CD4-positive, alpha-beta memory T cell (primary cell): ENCODE results near the gene RBMS3. TPM values are rescaled to one million over a fixed set of nuclear protein-coding genes. Genes with fewer than 3 reads are reported as not detected.

Source experiments
- CTCF ChIA-PET: fragments of 350-600 bp; sonication (Branson Sonifier 250); formaldehyde crosslinking; loops from one replicate; lab custom pipeline; 2021; ENCODE audit warnings: inconsistent platforms; ENCODE audit not compliant: partially characterized antibody; lab: Charles Lee
- POLR2A ChIA-PET: fragments of 350-600 bp; sonication (Branson Sonifier 250); formaldehyde crosslinking; loops from one replicate; lab custom pipeline; 2021; ENCODE audit not compliant: partially characterized antibody; lab: Charles Lee
- DNase-seq, 5 donors: peaks; one replicate each; pipeline versions ENCODE4 v3.0.0 to v3.0.0-alpha.2; 2020 to 2022; ENCODE audit warnings: mixed read lengths in 1 of 5
- H3K27ac ChIP-seq: one replicate; pipeline ENCODE4 v1.7.0; 2013; ENCODE audit warnings: low read depth, low read length
- H3K27me3 ChIP-seq: 2 replicates; pipeline ENCODE4 v1.7.0; 2013; ENCODE audit warnings: mild to moderate bottlenecking, low read length, moderate library complexity; ENCODE audit not compliant: insufficient read depth
- H3K36me3 ChIP-seq: 2 replicates; pipeline ENCODE4 v1.7.0; 2013; ENCODE audit warnings: mild to moderate bottlenecking, low read length, moderate library complexity; ENCODE audit not compliant: insufficient read depth
- H3K4me1 ChIP-seq: 2 replicates; pipeline ENCODE4 v1.7.0; 2013; ENCODE audit warnings: mild to moderate bottlenecking, low read length, moderate library complexity; ENCODE audit not compliant: insufficient read depth
- H3K4me3 ChIP-seq, 2 donors: one replicate each; pipeline ENCODE4 v1.7.0; 2013; ENCODE audit warnings: low read length in 2 of 2, mild to moderate bottlenecking in 1 of 2
- H3K9me3 ChIP-seq, 2 donors: one replicate each; pipeline ENCODE4 v1.7.0; 2013; ENCODE audit warnings: low read length in 2 of 2, control low read depth in 1 of 2; ENCODE audit not compliant: control insufficient read depth in 1 of 2
- H3K27ac Mint-ChIP-seq, 7 donors: one replicate each; pipeline ENCODE4 v1.8.0; 2020 to 2021; ENCODE audit warnings: mixed read lengths in 7 of 7, mild to moderate bottlenecking in 6 of 7, inconsistent platforms in 3 of 7, moderate library complexity in 3 of 7
- H3K27me3 Mint-ChIP-seq, 2 donors: one replicate each; pipeline ENCODE4 v1.8.0; 2020 to 2021; ENCODE audit warnings: mixed read lengths in 2 of 2
- H3K36me3 Mint-ChIP-seq, 2 donors: one replicate each; pipeline ENCODE4 v1.8.0; 2020 to 2021; ENCODE audit warnings: mixed read lengths in 2 of 2, inconsistent platforms in 1 of 2, mild to moderate bottlenecking in 1 of 2
- H3K4me1 Mint-ChIP-seq, 4 donors: one replicate each; pipeline ENCODE4 v1.8.0; 2020 to 2021; ENCODE audit warnings: mixed read lengths in 4 of 4, mild to moderate bottlenecking in 1 of 4
- H3K4me3 Mint-ChIP-seq, 8 donors: one replicate each; pipeline ENCODE4 v1.8.0; 2020 to 2021; ENCODE audit warnings: mixed read lengths in 8 of 8, mild to moderate bottlenecking in 7 of 8, moderate library complexity in 6 of 8, inconsistent platforms in 3 of 8
- H3K9me3 Mint-ChIP-seq, 8 donors: one replicate each; pipeline ENCODE4 v1.8.0; 2020 to 2021; ENCODE audit warnings: mixed read lengths in 8 of 8, mild to moderate bottlenecking in 5 of 8, inconsistent platforms in 3 of 8, moderate library complexity in 1 of 8
- intact Hi-C: fragments of 100-400 bp; cut with micrococcal nuclease; formaldehyde crosslinking; loops from one replicate; pipeline ENCODE4 v1.15.1; 2023
- polyA plus RNA-seq, 2 donors: library from polyadenylated mRNA; unstranded; fragments of 300-500 nt; fragmentation: Illumina TruSeq; gene quantifications; one replicate each; pipeline ENCODE4 v1.2.3, GENCODE V29; 2021
- total RNA-seq, 2 experiments: library from RNA; stranded (reverse); gene quantifications; one replicate each; pipeline ENCODE4 v1.2.3, GENCODE V29; 2021

RBMS3 gene
- total and polyA plus RNA-seq, 4 experiments from 2014 or later, result 0.70 to 1.6 (median 1.0) TPM; not detected in 1

GRCh38 chr3:29864809-29865208 lies 583.9 kb downstream of the RBMS3 start:
- no peaks in the 10 kb centered on the region for H3K9me3 ChIP-seq
- no peak overlapping the region for H3K4me3 ChIP-seq
- Mint-ChIP-seq H3K9me3 (peaks cover 0 to 4% (median 0%) of the 10 kb centered on the region in 8 donors), H3K27me3 (peaks cover 0 to 1% of the 10 kb centered on the region in 2 donors), H3K4me3 (no peak overlapping the region), H3K36me3 (no peaks in the 10 kb centered on the region), H3K4me1 (no peaks in the 10 kb centered on the region), H3K27ac (no peak overlapping the region)
- H3K36me3 ChIP-seq, result no peaks in the 10 kb centered on the region
- CTCF ChIA-PET, result no interaction called here
- intact Hi-C loops, result no loop called here
- H3K27ac ChIP-seq, result no peak overlapping the region
- no peaks in the 10 kb centered on the region for H3K4me1 ChIP-seq
- H3K27me3 ChIP-seq, result no peaks in the 10 kb centered on the region
- no peak for DNase-seq
- POLR2A ChIA-PET, result no interaction called here

- DNase-seq, result no peak
- POLR2A ChIA-PET, result no interaction called here
- H3K27ac ChIP-seq, result no peak overlapping the region
- H3K4me1 Mint-ChIP-seq, result no peaks in the 10 kb centered on the region
- peaks cover 0 to 4% (median 0%) of the 10 kb centered on the region in 8 donors for H3K9me3 Mint-ChIP-seq
- no peaks in the 10 kb centered on the region for H3K36me3 Mint-ChIP-seq
- CTCF ChIA-PET, result no interaction called here
- H3K4me1 ChIP-seq, result no peaks in the 10 kb centered on the region
- no peaks in the 10 kb centered on the region for H3K36me3 ChIP-seq
- H3K4me3 ChIP-seq, result no peak overlapping the region
- H3K27me3 ChIP-seq, result no peaks in the 10 kb centered on the region
- H3K9me3 ChIP-seq, result no peaks in the 10 kb centered on the region
- H3K27ac Mint-ChIP-seq, result no peak overlapping the region
- no peaks in the 10 kb centered on the region for H3K27me3 Mint-ChIP-seq
- no peak overlapping the region for H3K4me3 Mint-ChIP-seq
- intact Hi-C loops, result no loop called here
Observed at GRCh38 chr3:29868543-29869101, 587.8 kb downstream of the RBMS3 start.

- H3K36me3 ChIP-seq, result no peaks in the 10 kb centered on the region
- ChIA-PET CTCF (no interaction called here), POLR2A (no interaction called here)
- no peaks in the 10 kb centered on the region for H3K36me3 Mint-ChIP-seq
- intact Hi-C loops, result no loop called here
- H3K4me3 ChIP-seq, result no peak overlapping the region
- no peaks in the 10 kb centered on the region for H3K4me1 Mint-ChIP-seq
- H3K27me3 Mint-ChIP-seq, result no peaks in the 10 kb centered on the region
- H3K9me3 Mint-ChIP-seq, result peaks cover 0 to 2% (median 0%) of the 10 kb centered on the region in 8 donors
- no peak overlapping the region for H3K27ac Mint-ChIP-seq
- no peaks in the 10 kb centered on the region for H3K4me1 ChIP-seq
- no peak overlapping the region for H3K4me3 Mint-ChIP-seq
- H3K27ac ChIP-seq, result no peak overlapping the region
- no peak for DNase-seq
- H3K9me3 ChIP-seq, result no peaks in the 10 kb centered on the region
- H3K27me3 ChIP-seq, result no peaks in the 10 kb centered on the region
Observed at GRCh38 chr3:29870136-29870535, 589.3 kb downstream of the RBMS3 start.

- Mint-ChIP-seq H3K36me3 (no peaks in the 10 kb centered on the region), H3K4me1 (no peaks in the 10 kb centered on the region), H3K9me3 (peaks cover 0 to 2% (median 0%) of the 10 kb centered on the region in 8 donors), H3K27me3 (no peaks in the 10 kb centered on the region), H3K4me3 (no peak overlapping the region), H3K27ac (no peak overlapping the region)
- no peaks in the 10 kb centered on the region for H3K36me3 ChIP-seq
- H3K9me3 ChIP-seq, result no peaks in the 10 kb centered on the region
- H3K27me3 ChIP-seq, result no peaks in the 10 kb centered on the region
- ChIA-PET POLR2A (no interaction called here), CTCF (no interaction called here)
- intact Hi-C loops, result no loop called here
- H3K27ac ChIP-seq, result no peak overlapping the region
- DNase-seq, result no peak
- H3K4me3 ChIP-seq, result no peak overlapping the region
- no peaks in the 10 kb centered on the region for H3K4me1 ChIP-seq
Observed at GRCh38 chr3:29871087-29871486, 590.2 kb downstream of the RBMS3 start.

- Mint-ChIP-seq H3K36me3 (no peaks in the 10 kb centered on the region), H3K4me1 (no peaks in the 10 kb centered on the region), H3K27me3 (no peaks in the 10 kb centered on the region), H3K4me3 (no peak overlapping the region), H3K9me3 (no peaks in the 10 kb centered on the region), H3K27ac (no peak overlapping the region)
- Histone ChIP-seq H3K9me3 (no peaks in the 10 kb centered on the region), H3K4me3 (no peak overlapping the region), H3K27ac (no peak overlapping the region), H3K4me1 (no peaks in the 10 kb centered on the region), H3K36me3 (no peaks in the 10 kb centered on the region), H3K27me3 (no peaks in the 10 kb centered on the region)
- POLR2A ChIA-PET, result no interaction called here
- CTCF ChIA-PET, result no interaction called here
- no peak for DNase-seq
- intact Hi-C loops, result no loop called here
Observed at GRCh38 chr3:29880809-29881208, 599.9 kb downstream of the RBMS3 start.

DNA sequence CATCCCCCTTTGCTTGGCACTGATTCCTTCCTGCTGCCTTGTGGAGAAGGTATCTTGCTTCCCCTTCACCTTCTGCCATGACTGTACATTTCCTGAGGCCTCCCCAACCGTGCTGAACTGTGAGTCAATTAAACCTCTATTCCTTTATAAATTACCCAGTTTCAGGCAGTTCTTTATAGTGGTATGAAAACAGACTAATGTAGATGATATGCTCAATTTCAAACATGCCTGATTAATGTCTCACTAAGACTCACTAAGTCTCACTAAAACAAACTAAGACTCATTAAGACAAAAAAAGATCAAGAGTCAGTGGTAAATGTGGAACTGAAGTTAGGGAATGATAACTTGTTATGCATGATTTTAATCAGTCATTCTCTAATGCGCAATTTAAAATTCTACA lies 606.6 kb downstream of the RBMS3 start:
- Mint-ChIP-seq H3K9me3 (peaks cover 0 to 5% (median 0%) of the 10 kb centered on the region in 8 donors), H3K27me3 (no peaks in the 10 kb centered on the region), H3K4me1 (no peaks in the 10 kb centered on the region), H3K36me3 (no peaks in the 10 kb centered on the region), H3K4me3 (no peak overlapping the region), H3K27ac (no peak overlapping the region)
- Histone ChIP-seq H3K27me3 (no peaks in the 10 kb centered on the region), H3K4me3 (no peak overlapping the region), H3K9me3 (no peaks in the 10 kb centered on the region), H3K4me1 (no peaks in the 10 kb centered on the region), H3K27ac (no peak overlapping the region), H3K36me3 (no peaks in the 10 kb centered on the region)
- DNase-seq, result no peak
- intact Hi-C loops, result no loop called here
- CTCF ChIA-PET, result no interaction called here
- POLR2A ChIA-PET, result no interaction called here

DNA sequence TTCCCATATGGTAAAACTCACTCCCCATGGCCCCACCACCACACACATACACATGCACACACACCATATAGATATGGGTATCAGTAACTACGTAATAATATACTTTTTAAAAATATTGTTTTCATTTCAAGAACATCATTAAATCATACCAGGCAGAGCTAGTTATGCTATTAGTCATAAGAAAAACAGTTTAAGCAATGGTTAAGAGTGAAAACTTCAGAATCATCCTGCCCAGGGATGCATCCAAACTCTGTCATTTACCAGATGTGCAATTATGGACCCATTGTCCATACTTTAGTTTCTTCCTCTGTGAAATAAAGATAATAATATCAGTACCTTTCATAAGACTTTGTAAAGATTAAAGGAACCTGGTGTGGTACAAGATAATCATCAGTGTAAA lies 608.3 kb downstream of the RBMS3 start:
- Mint-ChIP-seq H3K36me3 (no peaks in the 10 kb centered on the region), H3K9me3 (peaks cover 0 to 5% (median 0%) of the 10 kb centered on the region in 8 donors), H3K27ac (no peak overlapping the region), H3K27me3 (peaks cover 1 to 2% of the 10 kb centered on the region in 2 donors), H3K4me1 (no peaks in the 10 kb centered on the region), H3K4me3 (no peak overlapping the region)
- no peak for DNase-seq
- ChIA-PET CTCF (no interaction called here), POLR2A (no interaction called here)
- Histone ChIP-seq H3K4me1 (no peaks in the 10 kb centered on the region), H3K27me3 (no peaks in the 10 kb centered on the region), H3K27ac (no peak overlapping the region), H3K9me3 (no peaks in the 10 kb centered on the region), H3K36me3 (no peaks in the 10 kb centered on the region), H3K4me3 (no peak overlapping the region)
- intact Hi-C loops, result no loop called here

DNA sequence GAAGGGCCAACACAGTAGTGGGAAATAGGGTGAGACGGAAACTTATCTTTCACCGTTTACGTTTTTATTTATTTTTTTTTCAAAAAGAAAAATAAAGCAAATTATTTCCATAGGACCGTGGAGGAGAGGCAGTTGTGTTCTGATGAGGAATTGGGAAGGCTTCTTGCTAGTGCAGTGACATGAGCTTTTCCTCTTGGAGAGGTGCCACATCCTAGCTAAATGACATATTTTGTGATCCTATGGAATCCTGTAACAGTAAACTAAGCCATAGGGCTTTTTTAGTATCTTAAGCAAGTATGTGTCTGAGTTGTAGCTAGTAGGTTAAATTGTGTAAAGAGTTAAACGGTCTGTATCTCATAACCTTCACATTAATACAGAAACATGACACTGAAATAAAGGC lies 609.9 kb downstream of the RBMS3 start:
- H3K27me3 Mint-ChIP-seq, result peaks cover 1 to 2% of the 10 kb centered on the region in 2 donors
- H3K4me3 Mint-ChIP-seq, result no peak overlapping the region
- no peak overlapping the region for H3K27ac Mint-ChIP-seq
- H3K27me3 ChIP-seq, result no peaks in the 10 kb centered on the region
- peaks cover 0 to 5% (median 0%) of the 10 kb centered on the region in 8 donors for H3K9me3 Mint-ChIP-seq
- no peaks in the 10 kb centered on the region for H3K4me1 ChIP-seq
- H3K4me3 ChIP-seq, result no peak overlapping the region
- CTCF ChIA-PET, result no interaction called here
- H3K9me3 ChIP-seq, result no peaks in the 10 kb centered on the region
- no peak overlapping the region for H3K27ac ChIP-seq
- H3K36me3 Mint-ChIP-seq, result no peaks in the 10 kb centered on the region
- POLR2A ChIA-PET, result no interaction called here
- no peak for DNase-seq
- intact Hi-C loops, result no loop called here
- H3K4me1 Mint-ChIP-seq, result no peaks in the 10 kb centered on the region
- no peaks in the 10 kb centered on the region for H3K36me3 ChIP-seq
